ENCODE results near the gene ST14.

DNA sequence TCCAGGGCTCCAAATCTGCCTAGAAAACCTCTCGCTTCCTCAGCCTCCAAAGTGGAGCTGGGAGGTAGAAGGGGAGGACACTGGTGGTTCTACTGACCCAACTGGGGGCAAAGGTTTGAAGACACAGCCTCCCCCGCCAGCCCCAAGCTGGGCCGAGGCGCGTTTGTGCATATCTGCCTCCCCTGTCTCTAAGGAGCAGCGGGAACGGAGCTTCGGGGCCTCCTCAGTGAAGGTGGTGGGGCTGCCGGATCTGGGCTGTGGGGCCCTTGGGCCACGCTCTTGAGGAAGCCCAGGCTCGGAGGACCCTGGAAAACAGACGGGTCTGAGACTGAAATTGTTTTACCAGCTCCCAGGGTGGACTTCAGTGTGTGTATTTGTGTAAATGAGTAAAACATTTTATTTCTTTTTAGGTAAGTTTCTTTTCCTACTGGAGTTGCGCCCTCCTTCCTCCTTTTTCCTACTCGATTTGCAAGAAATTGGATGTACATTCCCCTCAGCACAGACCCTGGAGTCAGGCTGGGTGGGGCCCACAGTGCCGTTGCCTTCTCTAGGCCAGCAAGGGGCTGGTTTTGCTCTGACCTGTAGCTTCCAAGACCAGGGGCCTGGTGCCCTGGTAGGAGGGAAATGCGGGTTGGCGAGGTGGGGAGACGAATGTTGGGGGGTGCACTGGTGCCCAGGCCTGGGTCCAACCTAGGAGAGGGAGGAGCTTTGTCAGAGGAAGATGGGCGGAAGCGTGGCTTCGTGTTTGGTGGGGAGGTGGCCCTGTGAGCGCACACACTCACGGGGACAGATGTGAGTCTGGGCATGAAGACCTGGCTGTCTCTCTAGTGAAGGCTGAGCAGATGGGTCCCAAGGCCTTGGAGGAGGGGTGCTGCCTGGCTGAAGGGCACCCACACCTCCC, 50.6 kb downstream of the ST14 start:
- TF ChIP-seq FOXA1 (IDR thresholded peaks at IDR 0.05): no peak
- no peak for TF ChIP-seq ELF4 (IDR thresholded peaks at IDR 0.05)
- no peak for TF ChIP-seq TARDBP (IDR thresholded peaks at IDR 0.05)
- TF ChIP-seq SP1 (IDR thresholded peaks at IDR 0.05): no peak
- TF ChIP-seq, protein P1, sequence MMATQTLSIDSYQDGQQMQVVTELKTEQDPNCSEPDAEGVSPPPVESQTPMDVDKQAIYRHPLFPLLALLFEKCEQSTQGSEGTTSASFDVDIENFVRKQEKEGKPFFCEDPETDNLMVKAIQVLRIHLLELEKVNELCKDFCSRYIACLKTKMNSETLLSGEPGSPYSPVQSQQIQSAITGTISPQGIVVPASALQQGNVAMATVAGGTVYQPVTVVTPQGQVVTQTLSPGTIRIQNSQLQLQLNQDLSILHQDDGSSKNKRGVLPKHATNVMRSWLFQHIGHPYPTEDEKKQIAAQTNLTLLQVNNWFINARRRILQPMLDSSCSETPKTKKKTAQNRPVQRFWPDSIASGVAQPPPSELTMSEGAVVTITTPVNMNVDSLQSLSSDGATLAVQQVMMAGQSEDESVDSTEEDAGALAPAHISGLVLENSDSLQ (IDR thresholded peaks at IDR 0.05): no peak
- no peak for TF ChIP-seq FOXM1 (IDR thresholded peaks at IDR 0.05; ENCODE audit: borderline replicate concordance)
- TF ChIP-seq SUZ12 (IDR thresholded peaks at IDR 0.05): no peak
- no peak for TF ChIP-seq ARNT (IDR thresholded peaks at IDR 0.05)
- TF ChIP-seq HDGF (IDR thresholded peaks at IDR 0.05; ENCODE audit: borderline replicate concordance): no peak
- no peak for TF ChIP-seq BHLHE40 (IDR thresholded peaks at IDR 0.05; ENCODE audit: borderline replicate concordance)
- no peak for TF ChIP-seq FOXK2 (IDR thresholded peaks at IDR 0.05)

Data from HEK293T (cell line).